ENCODE measurements around the gene C1QTNF9.

DNA sequence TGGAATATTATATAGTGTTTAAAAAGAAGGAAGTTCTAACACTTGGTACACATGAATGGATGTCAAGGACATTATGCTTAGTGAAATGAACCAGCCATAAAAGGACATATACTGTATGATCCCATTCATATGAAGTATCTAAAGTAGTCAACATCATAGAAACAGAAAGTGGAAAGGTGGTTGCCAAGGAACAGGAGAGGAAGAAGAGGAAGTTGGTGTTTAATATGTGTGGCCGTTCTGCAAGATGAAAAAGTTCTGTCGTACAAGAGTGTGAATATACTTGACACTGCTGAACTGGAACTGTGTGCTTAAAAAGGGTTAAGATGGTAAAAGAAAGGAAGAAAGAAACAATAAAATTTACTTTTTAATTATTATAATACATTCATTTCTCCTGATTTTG lies 33.1 kb upstream of the C1QTNF9 start:
- TF ChIP-seq, protein P1, sequence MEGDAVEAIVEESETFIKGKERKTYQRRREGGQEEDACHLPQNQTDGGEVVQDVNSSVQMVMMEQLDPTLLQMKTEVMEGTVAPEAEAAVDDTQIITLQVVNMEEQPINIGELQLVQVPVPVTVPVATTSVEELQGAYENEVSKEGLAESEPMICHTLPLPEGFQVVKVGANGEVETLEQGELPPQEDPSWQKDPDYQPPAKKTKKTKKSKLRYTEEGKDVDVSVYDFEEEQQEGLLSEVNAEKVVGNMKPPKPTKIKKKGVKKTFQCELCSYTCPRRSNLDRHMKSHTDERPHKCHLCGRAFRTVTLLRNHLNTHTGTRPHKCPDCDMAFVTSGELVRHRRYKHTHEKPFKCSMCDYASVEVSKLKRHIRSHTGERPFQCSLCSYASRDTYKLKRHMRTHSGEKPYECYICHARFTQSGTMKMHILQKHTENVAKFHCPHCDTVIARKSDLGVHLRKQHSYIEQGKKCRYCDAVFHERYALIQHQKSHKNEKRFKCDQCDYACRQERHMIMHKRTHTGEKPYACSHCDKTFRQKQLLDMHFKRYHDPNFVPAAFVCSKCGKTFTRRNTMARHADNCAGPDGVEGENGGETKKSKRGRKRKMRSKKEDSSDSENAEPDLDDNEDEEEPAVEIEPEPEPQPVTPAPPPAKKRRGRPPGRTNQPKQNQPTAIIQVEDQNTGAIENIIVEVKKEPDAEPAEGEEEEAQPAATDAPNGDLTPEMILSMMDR (IDR thresholded peaks at IDR 0.05; ENCODE audit: low read depth, low read length, missing input control), result no peak
- no peak for TF ChIP-seq EGR1 (IDR thresholded peaks at IDR 0.05; ENCODE audit: low read depth in 2 of 2)

Data from liver (tissue), 3 donors.